IMR-90 (cell line): Measurements from ENCODE around the gene YAE1. TPM values are rescaled to one million over a fixed set of nuclear protein-coding genes. Genes with fewer than 3 reads are reported as not detected.

Experiments
- ATAC-seq: fragments of 200-7000 bp; cut with Tn5 transposase; 2 replicates; pipeline ENCODE4 v1.9.1; 2020; ENCODE audit warnings: low read depth, mild to moderate bottlenecking, moderate library complexity
- BruUV-seq: library from RNA; stranded (reverse); fragments of 400-500 nt; replicated peaks from 2 replicates; lab custom pipeline; 2021; lab: Mats Ljungman, UMichigan
- CTCF ChIA-PET: fragments of 300-600 bp; formaldehyde crosslinking; extraction: SDS; loops from one replicate; lab custom pipeline; 2021; ENCODE audit warnings: antibody characterized with exemption; lab: Yijun Ruan, JAX
- POLR2A ChIA-PET: fragments of 300-600 bp; sonication (Branson Sonifier 250); formaldehyde crosslinking; loops from one replicate; lab custom pipeline; 2022; ENCODE audit warnings: antibody characterized with exemption; ENCODE audit not compliant: unreplicated experiment; lab: Charles Lee
- DNase-seq: peaks from one replicate; pipeline ENCODE4 v3.0.0; 2013
- H2AFZ ChIP-seq: replicated peaks from 2 replicates; pipeline ENCODE3; 2013; ENCODE audit warnings: low read length, mild to moderate bottlenecking; ENCODE audit not compliant: poor library complexity
- H2AK5ac ChIP-seq: 2 replicates; pipeline ENCODE4 v1.6.1; 2013; ENCODE audit warnings: low read depth, low read length, inconsistent platforms
- H2AK9ac ChIP-seq: replicated peaks from 2 replicates; pipeline ENCODE3; 2013; ENCODE audit warnings: mild to moderate bottlenecking, low read depth, low read length, moderate library complexity; ENCODE audit not compliant: poor library complexity
- H2BK120ac ChIP-seq: 2 replicates; pipeline ENCODE4 v1.6.1; 2013; ENCODE audit warnings: low read depth, low read length, inconsistent platforms
- H2BK15ac ChIP-seq: 3 replicates; pipeline ENCODE4 v1.6.1; 2013; ENCODE audit warnings: low read depth, low read length, inconsistent platforms
- H2BK20ac ChIP-seq: 2 replicates; pipeline ENCODE4 v1.6.1; 2013; ENCODE audit warnings: low read depth, mild to moderate bottlenecking, inconsistent platforms, low read length, moderate library complexity
- H2BK5ac ChIP-seq: 2 replicates; pipeline ENCODE4 v1.6.1; 2013; ENCODE audit warnings: mild to moderate bottlenecking, low read depth, low read length, inconsistent platforms; ENCODE audit not compliant: poor library complexity, severe bottlenecking
- H3K14ac ChIP-seq: replicated peaks from 2 replicates; pipeline ENCODE4 v1.6.1; 2013; ENCODE audit warnings: low read depth, low read length, inconsistent platforms
- H3K18ac ChIP-seq: 2 replicates; pipeline ENCODE4 v1.6.1; 2013; ENCODE audit warnings: low read depth, low read length, control low read depth
- H3K23ac ChIP-seq: 2 replicates; pipeline ENCODE4 v1.6.1; 2013; ENCODE audit warnings: low read depth, low read length, inconsistent platforms
- H3K27ac ChIP-seq: 2 replicates; pipeline ENCODE4 v1.5.1; 2013; ENCODE audit warnings: mild to moderate bottlenecking, control low read depth, low read length; ENCODE audit not compliant: insufficient read depth
- H3K27me3 ChIP-seq: 2 replicates; pipeline ENCODE4 v1.6.1; 2013; ENCODE audit warnings: low read length; ENCODE audit not compliant: control insufficient read depth, insufficient read depth
- H3K36me3 ChIP-seq: 2 replicates; pipeline ENCODE4 v1.6.1; 2013; ENCODE audit warnings: low read length, mixed read lengths; ENCODE audit not compliant: control insufficient read depth, insufficient read depth
- H3K4ac ChIP-seq: 2 replicates; pipeline ENCODE4 v1.6.1; 2013; ENCODE audit warnings: low read depth, low read length, inconsistent platforms
- H3K4me1 ChIP-seq: 2 replicates; pipeline ENCODE4 v1.6.1; 2013; ENCODE audit warnings: low read length, mixed read lengths; ENCODE audit not compliant: control insufficient read depth, insufficient read depth
- H3K4me2 ChIP-seq: 2 replicates; pipeline ENCODE4 v1.6.1; 2013; ENCODE audit warnings: low read depth, mild to moderate bottlenecking, control low read depth, low read length, moderate library complexity
- H3K4me3 ChIP-seq: 2 replicates; pipeline ENCODE4 v1.5.1; 2013; ENCODE audit warnings: low read depth, mild to moderate bottlenecking, control low read depth, low read length, moderate library complexity; ENCODE audit not compliant: insufficient read depth
- H3K56ac ChIP-seq: 2 replicates; pipeline ENCODE4 v1.6.1; 2013; ENCODE audit warnings: low read length, inconsistent platforms; ENCODE audit not compliant: insufficient read depth; ENCODE audit errors: extremely low read depth
- H3K79me1 ChIP-seq, 2 experiments: 2 replicates each; pipeline ENCODE4 v1.6.1; 2013; ENCODE audit warnings: low read length in 2 of 2, inconsistent platforms in 1 of 2, low read depth in 1 of 2
- H3K9ac ChIP-seq: 2 replicates; pipeline ENCODE4 v1.6.1; 2013; ENCODE audit warnings: low read depth, low read length, control low read depth
- H3K9me1 ChIP-seq: 2 replicates; pipeline ENCODE4 v1.6.1; 2013; ENCODE audit warnings: low read length, inconsistent platforms; ENCODE audit not compliant: insufficient read depth
- H3K9me3 ChIP-seq: 2 replicates; pipeline ENCODE4 v1.6.1; 2013; ENCODE audit warnings: low read length; ENCODE audit not compliant: control insufficient read depth, insufficient read depth
- H4K20me1 ChIP-seq: 2 replicates; pipeline ENCODE4 v1.6.1; 2013; ENCODE audit warnings: low read length, inconsistent platforms; ENCODE audit not compliant: insufficient read depth
- H4K5ac ChIP-seq: 2 replicates; pipeline ENCODE4 v1.6.1; 2013; ENCODE audit warnings: mild to moderate bottlenecking, low read depth, low read length, control low read depth
- H4K8ac ChIP-seq, 2 experiments: 2 replicates each; pipeline ENCODE4 v1.6.1; 2013; ENCODE audit warnings: low read depth in 2 of 2, low read length in 2 of 2, control low read depth in 1 of 2, inconsistent platforms in 1 of 2
- H4K91ac ChIP-seq: 2 replicates; pipeline ENCODE4 v1.6.1; 2013; ENCODE audit warnings: low read depth, low read length, inconsistent platforms; ENCODE audit not compliant: insufficient read depth
- CEBPB ChIP-seq: IDR thresholded peaks from 2 replicates; pipeline ENCODE4 v1.6.1; 2012; ENCODE audit warnings: low read depth, low read length, improper control_type of control experiment
- POLR2A ChIP-seq: IDR thresholded peaks from 2 replicates; pipeline ENCODE4 v1.6.1; 2012; ENCODE audit warnings: mild to moderate bottlenecking, low read depth, low read length
- dilution Hi-C: fragments of 300-500 bp; cut with HindIII; formaldehyde crosslinking; loops from one replicate; pipeline ENCODE4 v1.14.3; 2018; ENCODE audit warnings: low sequenced_read_pairs; ENCODE audit not compliant: unreplicated experiment
- in situ Hi-C: fragments of 300-500 bp; cut with MboI; formaldehyde crosslinking; loops from 3 replicates; pipeline ENCODE4 v1.14.3; 2019; ENCODE audit warnings: low sequenced_read_pairs, inconsistent platforms, mixed read lengths
- intact Hi-C: fragments of 100-400 bp; cut with micrococcal nuclease; formaldehyde crosslinking; loops from 2 replicates; pipeline ENCODE4 v1.10.0; 2022
- polyA plus RNA-seq, 3 experiments: library from polyadenylated mRNA; depleted of rRNA; stranded (reverse); fragments of >200 nt; gene quantifications; 2 replicates each; pipeline ENCODE4 v1.2.3, GENCODE V29; 2012; ENCODE audit warnings: low replicate concordance in 1 of 3
- total RNA-seq: library from RNA; depleted of rRNA; stranded (reverse); fragments of >200 nt; gene quantifications from 2 replicates; pipeline ENCODE4 v1.2.3, GENCODE V29; 2012

The YAE1 gene
- total and polyA plus RNA-seq, 2 of the 4 experiments (the other 2 are of a cell fraction): 28.6 to 36.7 TPM

- TF ChIP-seq POLR2A (no peak), CEBPB (peak; percentile 36; the same call in 1 of the 2 replicates)
- H2BK5ac ChIP-seq: no peak overlapping the region
- no peaks in the 10 kb centered on the region for H3K9me3 ChIP-seq
- no peaks in the 10 kb centered on the region for H3K27me3 ChIP-seq
- H3K4me1 ChIP-seq: peaks cover 6% of the 10 kb centered on the region; the same call in 1 of the 2 replicates
- CTCF ChIA-PET: no interaction called here
- peaks cover 2% of the 10 kb centered on the region; the same call in 1 of the 2 replicates for H3K9me1 ChIP-seq
- no peak overlapping the region for H2BK120ac ChIP-seq
- H4K5ac ChIP-seq: no peak overlapping the region
- H3K79me1 ChIP-seq: peaks cover 8 to 9% of the 10 kb centered on the region in 2 experiments; a peak in 3 of 4 replicates
- ATAC-seq: no peak; the same call in 1 of the 2 replicates
- H4K8ac ChIP-seq: no peak overlapping the region
- no peaks in the 10 kb centered on the region for H4K20me1 ChIP-seq
- H3K4me2 ChIP-seq: no peak overlapping the region
- peak; percentile 66 for DNase-seq
- no peak overlapping the region for H2AK5ac ChIP-seq
- no peak overlapping the region for H3K4ac ChIP-seq
- H3K27ac ChIP-seq: no peak overlapping the region
- no peak overlapping the region for H3K4me3 ChIP-seq
- no peak overlapping the region for H2BK20ac ChIP-seq
- dilution Hi-C loops: no loop called here
- H2AFZ ChIP-seq: no peak overlapping the region
- intact Hi-C loops: no loop called here
- POLR2A ChIA-PET: no interaction called here
- no peaks in the 10 kb centered on the region for H3K36me3 ChIP-seq
- no peak overlapping the region for H2BK15ac ChIP-seq
- H3K9ac ChIP-seq: no peak overlapping the region
- no peak overlapping the region for H3K23ac ChIP-seq
- no TSS peak for BruUV-seq
- H2AK9ac ChIP-seq: no peak overlapping the region
- in situ Hi-C loops: no loop called here
- no peak overlapping the region for H3K14ac ChIP-seq
- H3K18ac ChIP-seq: no peak overlapping the region
- H4K91ac ChIP-seq: no peak overlapping the region
- no peak overlapping the region for H3K56ac ChIP-seq
Measured at GRCh38 chr7:39617005-39617404, 50.8 kb downstream of the YAE1 start.
